K562 (cell line): ENCODE results near the gene ADPRM. TPM values are rescaled to one million over a fixed set of nuclear protein-coding genes. Genes with fewer than 3 reads are reported as not detected.

Experiments used
- ATAC-seq: fragments of 200-7000 bp; cut with Tn5 transposase; 3 replicates; pipeline ENCODE4 v1.9.1; 2020; ENCODE audit warnings: moderate library complexity
- BruUV-seq: library from RNA; stranded (reverse); fragments of 400-500 nt; replicated peaks from 2 replicates; lab custom pipeline; 2021; lab: Mats Ljungman, UMichigan
- CTCF ChIA-PET: fragments of 300-600 bp; formaldehyde crosslinking; extraction: SDS; loops from one replicate; lab custom pipeline; 2021; ENCODE audit warnings: low intra/inter-chr PET ratio; lab: Yijun Ruan, JAX
- POLR2A ChIA-PET: fragments of 300-600, 350-650 bp; sonication (Branson Sonifier 250); formaldehyde crosslinking; extraction: SDS; loops from one replicate; lab custom pipeline; 2021; ENCODE audit warnings: antibody characterized with exemption, inconsistent platforms; lab: Yijun Ruan, JAX
- DNase-seq, 4 experiments: peaks; one replicate each; pipeline versions ENCODE4 v3.0.0 to v3.0.0-alpha.2; 2011 to 2018; ENCODE audit warnings: low spot score in 3 of 4, mixed read lengths in 3 of 4; ENCODE audit errors: extremely low read depth in 1 of 4
- FAIRE-seq: peaks from 2 replicates; lab custom pipeline; 2011; peaks lifted over from hg19 to GRCh38; lab: Jason Lieb, UNC
- H2AFZ ChIP-seq: 2 replicates; pipeline ENCODE4 v1.6.0; 2011; ENCODE audit warnings: low read depth, low read length, control low read depth, inconsistent platforms
- H3K27ac ChIP-seq: fragments of 200-600 bp; 3 replicates; pipeline ENCODE4 v1.8.0; 2011; ENCODE audit warnings: low read depth, mild to moderate bottlenecking, control low read depth, inconsistent platforms, low read length, moderate library complexity, mixed read lengths; ENCODE audit errors: extremely low read depth
- H3K27me3 ChIP-seq, 2 experiments: fragments of 300-600 bp in 1 of 2; 2 replicates in 1 of 2; 3 replicates in 1 of 2; pipeline versions ENCODE4 v1.6.0 to v1.8.0; 2011; ENCODE audit warnings: inconsistent platforms in 2 of 2, low read length in 2 of 2, mild to moderate bottlenecking in 1 of 2, mixed read lengths in 1 of 2, moderate library complexity in 1 of 2; ENCODE audit not compliant: control insufficient read depth in 2 of 2, insufficient read depth in 2 of 2
- H3K36me3 ChIP-seq: fragments of 300-600 bp; 3 replicates; pipeline ENCODE4 v1.8.0; 2011; ENCODE audit warnings: mild to moderate bottlenecking, low read length, inconsistent platforms; ENCODE audit not compliant: control insufficient read depth, insufficient read depth
- H3K4me1 ChIP-seq, 2 experiments: fragments of 200-600 bp in 1 of 2; replicated peaks in 1 of 2; 2 replicates in 1 of 2; 3 replicates in 1 of 2; pipeline versions ENCODE4 v1.5.1 to v1.8.0; 2011; ENCODE audit warnings: inconsistent platforms in 2 of 2, low read length in 2 of 2, mild to moderate bottlenecking in 1 of 2, mixed read lengths in 1 of 2, moderate library complexity in 1 of 2; ENCODE audit not compliant: control insufficient read depth in 2 of 2, insufficient read depth in 2 of 2
- H3K4me2 ChIP-seq: 2 replicates; pipeline ENCODE4 v1.6.1; 2011; ENCODE audit warnings: low read length, control low read depth, inconsistent platforms, mixed read lengths; ENCODE audit not compliant: insufficient read depth
- H3K4me3 ChIP-seq: fragments of 200-600 bp; sonication (generic), shearing (Covaris generic); 2 replicates; pipeline ENCODE4 v1.5.1; 2016; ENCODE audit warnings: control low read depth, inconsistent platforms
- H3K79me2 ChIP-seq: fragments of 200-600 bp; 3 replicates; pipeline ENCODE4 v1.8.0; 2011; ENCODE audit warnings: low read length, inconsistent platforms; ENCODE audit not compliant: control insufficient read depth, insufficient read depth
- H3K9ac ChIP-seq, 2 experiments: 2 replicates each; pipeline versions ENCODE4 v1.6.0 to v1.6.1; 2011; ENCODE audit warnings: low read depth in 2 of 2, low read length in 2 of 2, control low read depth in 1 of 2, inconsistent platforms in 1 of 2, mild to moderate bottlenecking in 1 of 2, mixed read lengths in 1 of 2; ENCODE audit not compliant: insufficient read depth in 1 of 2
- H3K9me1 ChIP-seq: one replicate; pipeline ENCODE4 v1.6.0; 2011; ENCODE audit warnings: inconsistent platforms, mild to moderate bottlenecking, low read length, moderate library complexity; ENCODE audit not compliant: control insufficient read depth, insufficient read depth
- H3K9me3 ChIP-seq: replicated peaks from 2 replicates; pipeline ENCODE4 v1.5.1; 2011; ENCODE audit warnings: low read depth, low read length, inconsistent platforms; ENCODE audit not compliant: control insufficient read depth, insufficient read depth
- H4K20me1 ChIP-seq: replicated peaks from 2 replicates; pipeline ENCODE4 v1.6.1; 2011; ENCODE audit warnings: low read length, inconsistent platforms, mixed read lengths; ENCODE audit not compliant: control insufficient read depth, insufficient read depth
- EGR1 ChIP-seq: fragments of 450-650 bp; conservative IDR thresholded peaks from 2 replicates; pipeline ENCODE4 v1.6.1; 2017; ENCODE audit warnings: mild to moderate bottlenecking
- JUNB ChIP-seq: fragments of 450-650 bp; formaldehyde crosslinking; conservative IDR thresholded peaks from 2 replicates; pipeline ENCODE4 v1.4.0; 2020; ENCODE audit warnings: mild to moderate bottlenecking
- MITF ChIP-seq: IDR thresholded peaks from 2 replicates; pipeline ENCODE4 v1.6.1; 2014; ENCODE audit warnings: antibody characterized with exemption
- MXD1 ChIP-seq: fragments of 250-450 bp; sonication (Bioruptor Pico); IDR thresholded peaks from 2 replicates; pipeline ENCODE4 v1.8.0; 2021; ENCODE audit warnings: borderline replicate concordance, mild to moderate bottlenecking, moderate library complexity; ENCODE audit not compliant: poor library complexity, severe bottlenecking
- NUFIP1 ChIP-seq: fragments of 450-650 bp; IDR thresholded peaks from 2 replicates; pipeline ENCODE4 v1.6.1; 2018; ENCODE audit not compliant: partially characterized antibody
- RFX7 ChIP-seq: fragments of 250-450 bp; sonication (Bioruptor Pico); IDR thresholded peaks from 2 replicates; pipeline ENCODE4 v1.5.1; 2021; ENCODE audit warnings: mild to moderate bottlenecking
- STAG1 ChIP-seq: sonication (generic); formaldehyde crosslinking; IDR thresholded peaks from 2 replicates; pipeline ENCODE4 v1.5.0; 2020; ENCODE audit warnings: missing genetic modification reagents, borderline replicate concordance
- ZMIZ1 ChIP-seq, 2 experiments: fragments of 150-350 bp in 1 of 2; IDR thresholded peaks; 2 replicates each; pipeline ENCODE4 v1.6.1; 2012 to 2016; ENCODE audit warnings: low read depth in 2 of 2, low read length in 2 of 2, mild to moderate bottlenecking in 1 of 2, moderate library complexity in 1 of 2
- ZNF133 ChIP-seq: fragments of 250-450 bp; sonication (Bioruptor Pico); IDR thresholded peaks from 2 replicates; pipeline ENCODE4 v1.4.0; 2020; ENCODE audit warnings: mild to moderate bottlenecking
- WGBS: fragments of 100-300 bp; shearing (Covaris generic); methylation state at CpG from one replicate; pipeline ENCODE4 v1.1.6; 2016; ENCODE audit warnings: low coverage, mixed read lengths; ENCODE audit not compliant: insufficient coverage; ENCODE audit errors: missing lambda C conversion rate; 5-methylcytosine and 5-hydroxymethylcytosine counted together
- in situ Hi-C: fragments of 300-500 bp; cut with MboI; formaldehyde crosslinking; loops from 4 replicates; pipeline ENCODE4 v1.15.0; 2018; ENCODE audit warnings: inconsistent platforms, mixed read lengths
- intact Hi-C: fragments of 100-400 bp; cut with micrococcal nuclease; formaldehyde crosslinking; loops from 2 replicates; pipeline ENCODE4 v1.14.2; 2022
- polyA plus RNA-seq, 8 experiments: library from polyadenylated mRNA; depleted of rRNA in 4 of 8; stranded (reverse) in 5 of 8; unstranded in 3 of 8; fragments of >200 nt; fragmentation: Nextera tagmentation in 2 of 8; fragmentation: Illumina TruSeq in 1 of 8; extraction: Ambion mirVana in 2 of 8; extraction: Trizol in 1 of 8; gene quantifications; 2 replicates each; pipeline versions ENCODE4 v1.2.1 to v1.2.3, GENCODE V29; 2011 to 2014; ENCODE audit warnings: inconsistent platforms in 1 of 8, missing spikeins in 1 of 8
- total RNA-seq, 7 experiments: library from RNA; depleted of rRNA in 6 of 7; stranded (reverse); fragments of >200 nt in 6 of 7; fragmentation: Illumina TruSeq in 2 of 7; extraction: Trizol in 2 of 7; gene quantifications; 2 replicates each; pipeline versions ENCODE4 v1.2.1 to v1.2.3, GENCODE V29; 2011 to 2021; ENCODE audit warnings: low replicate concordance in 1 of 7
- TF ChIP-seq, protein P1 (sequence below): sonication (generic); IDR thresholded peaks from 2 replicates; pipeline ENCODE4 v1.6.1; 2016
- TF ChIP-seq, protein P2 (sequence below): fragments of 450-650 bp; IDR thresholded peaks from 2 replicates; pipeline ENCODE4 v1.7.0; 2016; ENCODE audit warnings: borderline replicate concordance

ADPRM gene
- total and polyA plus RNA-seq, 9 of the 15 experiments (the other 6 are each of a cell fraction or from before 2014, with no cell fraction given) = 4.7 to 17.6 (median 6.2) TPM

GRCh38 chr17:10758062-10758461 is 60.7 kb downstream of the ADPRM start:
- CTCF ChIA-PET = no interaction called here
- H3K36me3 ChIP-seq = no peaks in the 10 kb centered on the region
- intact Hi-C loops (no loop called here), in situ Hi-C loops (no loop called here)
- POLR2A ChIA-PET = interaction anchor here (0.7 kb wide), 1 partner anchor 979 kb away, joined by 3 read pairs; no protein-coding TSS in a partner anchor
- TF ChIP-seq, protein P1, sequence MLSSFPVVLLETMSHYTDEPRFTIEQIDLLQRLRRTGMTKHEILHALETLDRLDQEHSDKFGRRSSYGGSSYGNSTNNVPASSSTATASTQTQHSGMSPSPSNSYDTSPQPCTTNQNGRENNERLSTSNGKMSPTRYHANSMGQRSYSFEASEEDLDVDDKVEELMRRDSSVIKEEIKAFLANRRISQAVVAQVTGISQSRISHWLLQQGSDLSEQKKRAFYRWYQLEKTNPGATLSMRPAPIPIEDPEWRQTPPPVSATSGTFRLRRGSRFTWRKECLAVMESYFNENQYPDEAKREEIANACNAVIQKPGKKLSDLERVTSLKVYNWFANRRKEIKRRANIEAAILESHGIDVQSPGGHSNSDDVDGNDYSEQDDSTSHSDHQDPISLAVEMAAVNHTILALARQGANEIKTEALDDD = no peak
- TF ChIP-seq JUNB (CRISPR knock-in tag) = no peak
- no peak for TF ChIP-seq EGR1
- TF ChIP-seq NUFIP1 = no peak
- no peak for TF ChIP-seq MXD1 (CRISPR knock-in tag)
- TF ChIP-seq, protein P2, sequence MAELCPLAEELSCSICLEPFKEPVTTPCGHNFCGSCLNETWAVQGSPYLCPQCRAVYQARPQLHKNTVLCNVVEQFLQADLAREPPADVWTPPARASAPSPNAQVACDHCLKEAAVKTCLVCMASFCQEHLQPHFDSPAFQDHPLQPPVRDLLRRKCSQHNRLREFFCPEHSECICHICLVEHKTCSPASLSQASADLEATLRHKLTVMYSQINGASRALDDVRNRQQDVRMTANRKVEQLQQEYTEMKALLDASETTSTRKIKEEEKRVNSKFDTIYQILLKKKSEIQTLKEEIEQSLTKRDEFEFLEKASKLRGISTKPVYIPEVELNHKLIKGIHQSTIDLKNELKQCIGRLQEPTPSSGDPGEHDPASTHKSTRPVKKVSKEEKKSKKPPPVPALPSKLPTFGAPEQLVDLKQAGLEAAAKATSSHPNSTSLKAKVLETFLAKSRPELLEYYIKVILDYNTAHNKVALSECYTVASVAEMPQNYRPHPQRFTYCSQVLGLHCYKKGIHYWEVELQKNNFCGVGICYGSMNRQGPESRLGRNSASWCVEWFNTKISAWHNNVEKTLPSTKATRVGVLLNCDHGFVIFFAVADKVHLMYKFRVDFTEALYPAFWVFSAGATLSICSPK = no peak
- TF ChIP-seq STAG1 = no peak
- no peak for TF ChIP-seq ZNF133 (CRISPR knock-in tag)
- no peak for TF ChIP-seq MITF
- TF ChIP-seq RFX7 (CRISPR knock-in tag) = no peak
- TF ChIP-seq ZMIZ1 (IDR thresholded peaks at IDR 0.05; ENCODE audit: low read depth in 2 of 2, low read length in 2 of 2) = no peak
- no peak overlapping the region for H3K4me3 ChIP-seq
- ATAC-seq = no peak
- H3K4me1 ChIP-seq = no peaks in the 10 kb centered on the region
- no peak overlapping the region for H3K9ac ChIP-seq
- H3K79me2 ChIP-seq = no peaks in the 10 kb centered on the region
- H3K27me3 ChIP-seq = peaks cover 3 to 20% of the 10 kb centered on the region in 2 experiments; a peak in 3 of 5 replicates
- WGBS = 1% methylated on average over 6 of the region's 6 CpGs
- no peak for DNase-seq
- no peaks in the 10 kb centered on the region for H3K9me3 ChIP-seq
- no peak overlapping the region for H3K4me2 ChIP-seq
- peaks cover 6% of the 10 kb centered on the region; the same call in 1 of the 2 replicates for H4K20me1 ChIP-seq
- no peaks in the 10 kb centered on the region for H3K9me1 ChIP-seq
- H3K27ac ChIP-seq = no peak overlapping the region
- no TSS peak for BruUV-seq
- no peak for FAIRE-seq
- no peak overlapping the region for H2AFZ ChIP-seq
